Measurements from ENCODE around the gene CYB561. TPM values are rescaled to one million over a fixed set of nuclear protein-coding genes. Genes with fewer than 3 reads are reported as not detected.

The CYB561 gene
- total and polyA plus RNA-seq, 9 of the 15 experiments (the other 6 are each of a cell fraction or from before 2014, with no cell fraction given), result 4.0 to 30.8 (median 17.4) TPM

GRCh38 chr17:63420868-63421680, 25.0 kb downstream of the CYB561 start (continued):
- TF ChIP-seq TFE3 (CRISPR knock-in tag; IDR thresholded peaks at IDR 0.05) (0 out of 2 replicates have a peak, but pooled peaks have one; percentile 19), TAF9B (IDR thresholded peaks at IDR 0.05; ENCODE audit: partially characterized antibody) (peak; percentile 9), ZNF584 (CRISPR knock-in tag; IDR thresholded peaks at IDR 0.05; ENCODE audit: low read depth) (0 out of 2 replicates have a peak, but pooled peaks have one; percentile 13), CAMTA2 (CRISPR knock-in tag; conservative IDR thresholded peaks at IDR 0.05) (no peak), SMAD2 (IDR thresholded peaks at IDR 0.05; ENCODE audit: low read depth, low read length) (no peak), EP400 (IDR thresholded peaks at IDR 0.05) (0 out of 2 replicates have a peak, but pooled peaks have one; percentile 5), MCM3 (IDR thresholded peaks at IDR 0.05) (no peak), TAF1 (IDR thresholded peaks at IDR 0.05; ENCODE audit: control insufficient read depth, extremely low read depth, insufficient read depth, low read length, severe bottlenecking) (no peak), DPF2 (IDR thresholded peaks at IDR 0.05) (peak; percentile 30; the same call in 1 of the 2 replicates)
